OCI-LY3 (cell line): ENCODE measurements around the gene SNX24.

Experiments used
- EZH2phosphoT487 ChIP-seq: fragments of 200-600 bp; shearing (Covaris generic); IDR thresholded peaks from 2 replicates; pipeline ENCODE4 v1.6.1; 2018; ENCODE audit warnings: antibody characterized with exemption, mixed run types, low read depth
- TF ChIP-seq, protein P1 (sequence below): fragments of 200-600, 300-600 bp; sonication (generic); IDR thresholded peaks from 2 replicates; pipeline ENCODE4 v1.5.1; 2014; ENCODE audit warnings: antibody characterized with exemption, low read length, low read depth

DNA sequence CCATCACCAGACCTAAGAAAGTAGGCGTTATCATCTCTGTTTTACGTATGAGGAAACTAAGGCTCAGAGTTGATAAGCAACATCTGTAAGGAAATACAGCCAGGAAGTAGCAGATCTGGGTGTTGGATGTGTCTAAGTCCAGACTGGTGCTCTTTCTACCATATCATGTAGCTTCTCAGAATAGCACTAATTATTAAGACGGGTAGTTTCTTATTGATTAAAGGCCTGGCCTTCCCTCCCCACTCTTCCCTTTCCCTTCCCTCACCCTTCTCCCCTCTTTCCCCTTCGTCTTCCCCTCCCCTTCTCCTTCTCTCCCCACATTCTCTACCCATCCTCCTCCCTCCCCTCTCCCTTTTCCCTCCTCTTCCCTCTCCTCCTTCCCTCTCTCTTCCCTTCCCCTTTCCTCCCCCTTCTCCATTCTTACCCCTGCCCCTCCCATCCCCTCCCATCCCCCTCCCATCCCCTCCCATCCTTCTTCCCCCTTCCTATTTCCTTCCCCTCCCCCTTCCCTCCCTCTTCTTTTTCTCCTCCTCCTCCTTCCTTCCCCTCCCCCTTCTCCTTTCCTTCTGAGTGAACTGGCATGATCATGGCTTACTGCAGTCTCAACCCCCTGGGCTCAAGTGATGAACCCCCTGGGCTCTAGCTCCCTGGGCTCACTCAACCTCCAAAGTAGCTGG is 79.4 kb downstream of the SNX24 start:
- TF ChIP-seq, protein P1, sequence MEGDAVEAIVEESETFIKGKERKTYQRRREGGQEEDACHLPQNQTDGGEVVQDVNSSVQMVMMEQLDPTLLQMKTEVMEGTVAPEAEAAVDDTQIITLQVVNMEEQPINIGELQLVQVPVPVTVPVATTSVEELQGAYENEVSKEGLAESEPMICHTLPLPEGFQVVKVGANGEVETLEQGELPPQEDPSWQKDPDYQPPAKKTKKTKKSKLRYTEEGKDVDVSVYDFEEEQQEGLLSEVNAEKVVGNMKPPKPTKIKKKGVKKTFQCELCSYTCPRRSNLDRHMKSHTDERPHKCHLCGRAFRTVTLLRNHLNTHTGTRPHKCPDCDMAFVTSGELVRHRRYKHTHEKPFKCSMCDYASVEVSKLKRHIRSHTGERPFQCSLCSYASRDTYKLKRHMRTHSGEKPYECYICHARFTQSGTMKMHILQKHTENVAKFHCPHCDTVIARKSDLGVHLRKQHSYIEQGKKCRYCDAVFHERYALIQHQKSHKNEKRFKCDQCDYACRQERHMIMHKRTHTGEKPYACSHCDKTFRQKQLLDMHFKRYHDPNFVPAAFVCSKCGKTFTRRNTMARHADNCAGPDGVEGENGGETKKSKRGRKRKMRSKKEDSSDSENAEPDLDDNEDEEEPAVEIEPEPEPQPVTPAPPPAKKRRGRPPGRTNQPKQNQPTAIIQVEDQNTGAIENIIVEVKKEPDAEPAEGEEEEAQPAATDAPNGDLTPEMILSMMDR = no peak
- no peak for TF ChIP-seq EZH2phosphoT487
